ENCODE data around the gene EIF1B. TPM values are rescaled to one million over a fixed set of nuclear protein-coding genes. Genes with fewer than 3 reads are reported as not detected.

The EIF1B gene
- total RNA-seq, 1 donor from 2014 or later = 19.7 TPM

DNA sequence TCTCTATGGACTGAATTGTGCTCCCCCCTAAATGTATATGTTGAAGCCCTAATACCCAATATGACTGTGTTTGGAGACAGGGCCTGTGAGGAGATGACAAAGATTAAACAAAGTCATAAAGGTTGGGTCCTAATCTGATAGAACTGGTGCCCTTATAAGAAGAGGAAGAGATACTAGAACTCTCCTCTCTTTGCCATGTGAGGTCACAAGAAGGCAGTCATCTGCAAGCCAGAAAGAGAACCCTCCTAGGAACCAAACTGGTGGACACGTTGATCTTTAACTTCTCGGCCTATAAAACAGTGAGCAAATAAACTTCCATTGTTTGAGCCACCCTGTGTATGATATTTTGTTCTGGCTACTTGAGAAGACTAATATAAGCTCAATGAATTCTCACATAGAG lies 45.9 kb downstream of the EIF1B start:
- DNase-seq = no peak

DNA sequence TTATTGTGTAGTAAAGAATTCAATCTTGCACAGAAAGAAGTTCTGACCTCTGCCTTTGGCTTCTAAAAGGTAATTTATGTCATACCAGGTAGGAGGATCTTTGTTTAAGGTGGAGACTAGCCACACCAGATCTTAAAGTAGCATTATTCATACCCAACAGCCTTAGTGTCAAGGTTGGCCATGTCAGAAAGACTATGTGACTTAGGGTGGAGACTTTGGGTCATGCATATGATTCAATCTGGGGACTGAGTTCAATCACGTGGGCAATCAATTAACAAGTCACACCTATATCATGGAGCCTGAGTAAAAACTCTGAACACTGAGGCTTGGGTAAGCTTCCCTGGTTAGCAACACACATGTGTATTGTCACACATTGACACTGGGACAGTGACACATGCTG lies 48.9 kb downstream of the EIF1B start:
- DNase-seq = no peak

Other genes starting within 250 kb of the EIF1B start
- under 0.01 and 0.09 TPM in 2 replicates for gene ENTPD3, start 77.5 kb downstream of the EIF1B start, total RNA-seq
- 370 and 518 TPM in 2 replicates for gene RPL14, start 147.6 kb downstream of the EIF1B start, total RNA-seq
- gene ZNF619, start 167.4 kb downstream of the EIF1B start, total RNA-seq = 6.8 and 9.5 TPM in 2 replicates
- gene ZNF620, start 196.3 kb downstream of the EIF1B start, total RNA-seq = 7.4 and 9.7 TPM in 2 replicates
- 11.9 and 13.7 TPM in 2 replicates for gene ZNF621, start 215.3 kb downstream of the EIF1B start, total RNA-seq

Data from dermis blood vessel endothelial cell (primary cell).